NB4 (cell line): ENCODE data around the gene GNAT1.

Experiments used
- MYC ChIP-seq: IDR thresholded peaks from 2 replicates; pipeline ENCODE4 v1.6.1; 2011; ENCODE audit warnings: low read depth, low read length
- POLR2A ChIP-seq: IDR thresholded peaks from 2 replicates; pipeline ENCODE4 v1.6.1; 2011; ENCODE audit warnings: mild to moderate bottlenecking; ENCODE audit not compliant: insufficient read length; ENCODE audit errors: extremely low read depth
- TF ChIP-seq, protein P1 (sequence below): IDR thresholded peaks from one replicate; pipeline ENCODE4 v1.5.1; 2012; ENCODE audit warnings: low read depth, low read length
- TF ChIP-seq, protein P2 (sequence below): IDR thresholded peaks from 2 replicates; pipeline ENCODE4 v1.6.1; 2011; ENCODE audit warnings: low read depth, low read length

- TF ChIP-seq, protein P1, sequence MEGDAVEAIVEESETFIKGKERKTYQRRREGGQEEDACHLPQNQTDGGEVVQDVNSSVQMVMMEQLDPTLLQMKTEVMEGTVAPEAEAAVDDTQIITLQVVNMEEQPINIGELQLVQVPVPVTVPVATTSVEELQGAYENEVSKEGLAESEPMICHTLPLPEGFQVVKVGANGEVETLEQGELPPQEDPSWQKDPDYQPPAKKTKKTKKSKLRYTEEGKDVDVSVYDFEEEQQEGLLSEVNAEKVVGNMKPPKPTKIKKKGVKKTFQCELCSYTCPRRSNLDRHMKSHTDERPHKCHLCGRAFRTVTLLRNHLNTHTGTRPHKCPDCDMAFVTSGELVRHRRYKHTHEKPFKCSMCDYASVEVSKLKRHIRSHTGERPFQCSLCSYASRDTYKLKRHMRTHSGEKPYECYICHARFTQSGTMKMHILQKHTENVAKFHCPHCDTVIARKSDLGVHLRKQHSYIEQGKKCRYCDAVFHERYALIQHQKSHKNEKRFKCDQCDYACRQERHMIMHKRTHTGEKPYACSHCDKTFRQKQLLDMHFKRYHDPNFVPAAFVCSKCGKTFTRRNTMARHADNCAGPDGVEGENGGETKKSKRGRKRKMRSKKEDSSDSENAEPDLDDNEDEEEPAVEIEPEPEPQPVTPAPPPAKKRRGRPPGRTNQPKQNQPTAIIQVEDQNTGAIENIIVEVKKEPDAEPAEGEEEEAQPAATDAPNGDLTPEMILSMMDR: no peak
- TF ChIP-seq POLR2A (no peak), MYC (no peak)
- TF ChIP-seq, protein P2, sequence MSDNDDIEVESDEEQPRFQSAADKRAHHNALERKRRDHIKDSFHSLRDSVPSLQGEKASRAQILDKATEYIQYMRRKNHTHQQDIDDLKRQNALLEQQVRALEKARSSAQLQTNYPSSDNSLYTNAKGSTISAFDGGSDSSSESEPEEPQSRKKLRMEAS: no peak
Measured at GRCh38 chr3:50150404-50150750, 41.0 kb upstream of the GNAT1 start.
